ENCODE results near the gene AMOTL2.

AMOTL2 gene

DNA sequence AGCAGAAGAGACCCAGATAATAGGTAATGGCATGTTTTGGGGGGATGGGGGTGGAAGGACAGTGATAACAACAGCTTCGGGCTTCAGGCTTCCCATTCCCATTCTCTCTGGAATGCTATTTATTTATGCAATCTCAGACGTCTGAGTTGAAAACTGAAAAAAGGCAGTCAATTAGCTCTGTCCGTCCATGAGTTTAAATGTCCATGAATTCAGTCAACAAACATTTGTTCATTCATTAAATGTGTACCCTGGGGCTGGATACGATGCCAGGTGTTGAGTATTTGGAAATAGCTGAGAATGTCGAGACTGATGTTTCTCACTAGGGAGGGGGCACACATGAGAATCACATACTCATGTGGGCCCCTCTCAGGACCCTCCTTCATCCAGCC is 42.4 kb downstream of the AMOTL2 start:
- no peak for DNase-seq

DNA sequence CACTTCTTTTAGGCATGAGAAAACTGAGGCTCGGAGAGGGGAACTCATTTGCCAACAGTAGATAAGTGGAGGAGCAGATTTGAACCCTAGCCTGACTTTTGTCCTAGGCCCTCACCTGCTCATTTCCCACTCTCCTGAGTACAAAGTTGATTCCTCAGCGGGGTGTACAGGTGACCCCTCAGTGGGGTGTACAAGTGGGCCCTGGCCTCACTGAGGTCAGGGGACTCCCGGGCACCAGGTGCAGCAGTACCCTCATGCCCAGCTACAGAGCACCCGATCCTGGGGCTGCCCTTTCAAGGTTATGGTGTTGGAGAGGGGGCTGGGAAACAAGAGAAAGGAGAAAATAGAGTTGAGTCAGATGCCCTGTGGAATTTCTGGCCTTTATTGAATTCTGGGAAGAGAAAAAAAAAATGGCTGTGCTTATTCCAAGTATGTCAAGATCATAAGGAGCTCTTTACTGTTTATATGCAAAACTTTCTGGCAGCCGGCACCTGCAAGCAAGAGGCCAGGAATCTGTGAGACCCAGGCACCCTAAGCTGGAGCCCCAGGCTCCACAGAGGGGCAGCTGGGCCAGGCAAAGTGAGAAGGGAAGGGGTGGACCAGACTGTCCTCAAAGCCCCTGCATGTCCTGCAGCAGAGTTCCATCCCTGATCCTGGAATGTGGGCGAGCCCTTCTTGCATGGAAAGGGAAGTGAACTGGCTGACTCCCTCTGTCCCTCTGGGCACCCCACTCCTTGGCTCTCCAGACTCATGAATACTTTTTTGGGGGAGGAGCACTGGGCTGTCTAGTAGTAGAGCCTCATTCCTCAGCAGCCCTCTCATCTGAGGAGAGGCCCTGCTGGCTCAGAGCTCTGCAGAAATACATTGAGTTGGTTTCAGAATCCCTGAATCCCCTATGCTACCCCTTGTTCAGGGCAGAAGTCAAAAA is 43.1 kb downstream of the AMOTL2 start:
- DNase-seq, result no peak

DNA sequence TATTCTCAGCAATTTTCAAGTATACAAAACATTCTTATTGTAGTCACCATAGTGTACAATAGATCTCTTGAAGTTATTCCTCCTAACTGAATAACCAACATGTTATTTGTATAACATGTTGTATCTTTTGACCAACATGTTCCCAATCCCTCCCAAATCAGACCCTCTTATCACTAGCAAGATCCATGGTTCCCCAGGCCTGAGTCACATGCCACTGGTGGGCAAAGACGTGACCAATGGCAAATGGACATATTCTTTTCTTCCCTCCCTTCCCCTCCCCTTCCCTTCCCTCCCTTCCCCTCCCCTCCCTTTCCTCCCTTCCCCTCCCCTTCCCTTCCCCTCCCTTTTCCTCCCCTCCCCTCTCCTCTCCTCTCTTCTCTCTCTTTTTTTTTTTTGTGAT is 45.4 kb downstream of the AMOTL2 start:
- DNase-seq, result no peak

DNA sequence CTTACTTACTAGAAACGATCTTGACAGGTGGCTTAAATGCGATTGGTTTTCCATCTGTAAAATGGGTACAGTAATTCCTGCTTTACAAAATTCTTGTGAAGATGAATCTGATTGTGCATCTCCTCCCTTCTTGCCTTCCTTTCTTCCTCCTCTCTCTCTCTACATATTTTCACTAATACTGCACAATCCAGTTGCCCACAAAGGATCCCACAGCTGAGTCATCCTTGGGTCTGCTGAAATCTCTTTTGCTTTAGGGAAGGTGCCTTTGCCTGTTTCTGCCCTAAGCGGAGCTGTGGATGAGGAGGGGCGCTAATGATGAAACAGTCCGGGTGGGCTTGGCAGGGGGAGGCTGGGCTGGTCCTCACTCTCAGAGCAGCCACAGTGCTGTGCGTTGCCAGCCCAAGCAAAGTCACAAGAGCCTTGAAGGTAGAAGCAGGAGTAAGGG is 46.1 kb downstream of the AMOTL2 start:
- no peak for DNase-seq

DNA sequence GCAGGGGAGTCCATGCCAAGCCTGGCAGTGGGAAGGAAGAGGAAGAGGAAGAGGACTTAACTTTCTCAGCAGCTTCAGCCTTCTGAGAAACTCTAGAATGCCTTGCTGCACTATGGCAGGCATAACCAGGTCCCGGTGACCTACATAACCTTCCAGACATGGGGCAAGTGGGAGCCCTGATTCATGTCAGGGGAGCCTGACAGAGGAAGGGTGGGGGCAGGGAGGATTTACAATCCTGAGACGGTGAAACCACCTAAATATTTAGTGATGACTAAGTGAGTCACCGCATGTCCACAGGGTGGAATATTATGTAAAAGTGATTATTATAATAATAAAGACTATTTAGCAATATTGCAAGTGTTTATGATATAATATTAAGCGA is 46.7 kb downstream of the AMOTL2 start:
- DNase-seq, result no peak

DNA sequence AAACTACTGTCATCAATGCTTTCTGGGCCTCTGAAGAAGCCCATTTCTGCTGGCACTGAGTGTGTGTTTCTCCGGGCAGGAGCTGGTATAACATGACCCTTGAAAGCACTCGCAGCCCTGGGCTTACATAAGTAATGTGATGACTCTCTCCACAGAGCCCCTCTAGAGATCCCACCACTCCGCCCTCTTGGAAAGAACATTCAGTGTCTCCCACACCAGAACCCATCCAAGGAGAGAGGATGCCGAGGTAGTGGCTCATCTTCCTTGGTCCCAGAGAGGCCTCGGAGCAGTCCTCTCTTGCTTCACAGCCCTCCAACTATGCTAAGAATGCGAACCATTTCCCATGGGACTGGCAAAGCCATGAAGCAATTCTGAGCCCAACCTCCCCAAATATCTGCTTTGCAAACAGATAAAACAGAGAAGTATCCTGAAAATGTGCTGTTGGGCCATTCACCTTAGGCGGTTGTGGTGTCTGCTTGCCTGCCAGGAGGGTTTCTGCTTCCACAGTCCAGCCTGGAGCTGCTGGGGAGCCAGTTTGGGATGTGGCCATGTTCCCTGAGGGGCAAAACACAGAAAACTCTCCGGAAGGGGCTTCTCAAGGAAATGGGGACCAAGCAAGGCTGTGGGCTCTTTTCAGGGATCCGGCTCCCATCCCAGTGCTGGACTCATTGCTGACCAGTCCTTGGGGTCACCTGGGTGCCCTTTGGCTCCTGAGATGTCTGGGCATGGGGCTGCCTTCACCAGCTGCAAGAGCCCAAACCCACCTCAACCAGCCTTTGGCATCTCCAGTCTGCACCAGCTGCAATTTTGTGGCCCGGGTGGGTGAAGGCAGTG is 47.3 kb downstream of the AMOTL2 start:
- no peak for DNase-seq

DNA sequence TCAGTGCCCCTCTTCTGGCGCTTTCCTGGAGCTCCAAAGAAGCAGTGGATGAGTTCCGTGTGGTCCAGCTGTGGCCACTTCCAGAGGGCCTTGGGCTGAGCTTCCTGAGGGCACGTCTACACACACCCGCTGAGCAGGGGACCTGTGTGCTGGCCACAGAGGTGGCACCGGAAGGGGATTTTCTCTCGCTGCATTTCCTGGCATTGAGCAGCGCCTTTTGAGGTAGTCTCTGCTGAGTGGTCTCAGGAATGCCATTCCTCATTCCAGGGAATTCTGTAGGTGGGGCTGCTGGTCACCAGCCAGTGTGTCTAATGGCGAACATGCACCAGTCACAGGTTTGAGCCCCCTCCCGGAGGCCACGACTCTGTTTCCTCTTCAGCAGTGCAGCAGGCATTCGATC is 48.1 kb downstream of the AMOTL2 start:
- DNase-seq, result no peak

DNA sequence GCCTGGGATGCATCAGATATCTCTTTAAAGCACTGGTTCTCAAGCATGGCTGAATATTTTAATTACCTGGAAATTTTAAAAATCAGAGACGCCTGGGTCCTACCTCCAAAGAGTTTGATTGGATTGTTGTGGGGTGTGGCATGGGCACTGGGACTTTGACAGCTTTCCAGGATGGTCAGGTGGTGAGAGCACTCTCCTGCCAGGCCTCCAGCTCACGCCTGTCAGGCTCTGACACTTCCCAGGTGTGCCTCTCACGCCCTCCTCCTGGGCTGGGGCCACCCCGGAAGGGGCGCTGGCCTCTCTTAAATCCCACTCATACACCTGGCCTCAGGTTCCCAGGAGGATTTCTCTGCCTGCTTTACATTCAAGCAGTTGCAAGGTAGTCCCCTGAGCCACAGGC is 48.5 kb downstream of the AMOTL2 start:
- DNase-seq, result no peak

DNA sequence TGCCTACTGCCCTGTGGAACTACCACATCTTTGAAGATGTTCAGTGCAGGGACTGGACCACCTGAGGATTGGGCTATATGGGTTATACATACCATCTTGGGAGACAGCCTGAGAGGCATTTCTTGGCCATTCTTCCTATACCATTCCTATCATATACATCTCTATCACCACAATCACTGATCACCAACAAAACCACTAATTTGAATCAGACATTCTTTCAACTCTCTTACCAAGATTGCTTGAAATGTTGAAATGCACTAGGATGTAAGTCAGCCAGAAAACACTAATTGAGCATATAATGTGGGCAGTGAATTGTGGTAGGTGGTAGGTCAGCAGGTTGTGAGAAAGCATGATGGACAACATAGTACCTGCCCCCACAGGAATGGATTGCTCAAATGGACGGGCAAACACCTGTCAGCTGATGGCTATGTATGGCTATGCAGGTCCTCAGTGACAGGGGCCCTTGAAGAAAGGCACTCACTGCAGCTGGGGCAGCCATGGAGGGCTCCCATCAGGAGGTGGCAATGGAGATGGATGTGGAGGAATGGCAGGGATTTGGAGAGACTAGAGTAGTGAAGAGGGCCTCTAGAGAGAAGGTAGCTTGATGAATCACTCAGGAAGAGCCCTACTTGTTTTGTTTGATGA is 49.1 kb downstream of the AMOTL2 start:
- DNase-seq, result no peak

DNA sequence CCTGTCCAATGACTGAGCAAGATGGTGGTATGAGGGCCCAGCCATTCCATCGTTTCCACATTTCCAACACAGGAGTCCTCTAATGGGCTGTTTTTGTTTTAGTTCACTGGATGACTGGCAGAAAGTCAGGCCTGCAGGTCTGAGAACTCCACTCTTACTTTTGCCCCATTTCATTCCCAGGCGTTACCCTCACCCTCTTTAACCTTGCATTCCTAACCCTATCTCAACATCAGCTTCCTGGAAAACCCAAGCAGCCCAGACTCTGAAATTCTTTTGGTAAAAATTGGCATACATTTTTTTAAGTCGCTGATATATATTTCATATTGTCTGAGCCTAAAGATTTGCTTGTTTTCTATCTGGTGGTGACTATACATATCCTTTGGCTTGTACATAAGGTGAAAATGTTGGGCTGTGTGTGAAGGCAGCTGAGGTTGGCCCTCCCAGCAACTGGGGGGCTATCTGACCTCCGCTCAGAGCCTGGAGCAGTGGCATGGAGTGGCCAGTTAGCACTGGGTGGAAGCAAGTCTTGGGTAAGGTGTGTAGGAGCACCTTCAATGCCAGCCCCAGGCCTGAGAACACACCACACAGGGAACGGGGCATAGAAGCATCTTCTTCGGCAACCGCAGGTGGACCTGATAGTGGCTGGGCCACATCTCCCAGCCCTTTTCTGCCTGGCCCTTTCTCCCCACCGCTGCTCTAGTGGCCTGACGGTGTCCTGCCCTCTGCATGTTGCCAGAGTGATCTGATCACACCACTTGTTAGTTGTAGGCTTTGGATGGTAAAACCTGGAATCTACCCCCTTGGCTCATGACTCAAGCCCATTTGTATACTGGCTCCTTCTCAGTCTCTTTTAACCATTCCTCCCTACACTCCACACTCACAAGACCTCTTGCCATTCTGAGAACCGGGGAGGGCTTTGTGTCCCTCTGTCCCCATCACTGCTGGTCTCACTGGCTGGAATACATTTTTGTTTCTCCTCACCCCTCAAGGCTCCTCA is 50.0 kb downstream of the AMOTL2 start:
- DNase-seq, result no peak

DNA sequence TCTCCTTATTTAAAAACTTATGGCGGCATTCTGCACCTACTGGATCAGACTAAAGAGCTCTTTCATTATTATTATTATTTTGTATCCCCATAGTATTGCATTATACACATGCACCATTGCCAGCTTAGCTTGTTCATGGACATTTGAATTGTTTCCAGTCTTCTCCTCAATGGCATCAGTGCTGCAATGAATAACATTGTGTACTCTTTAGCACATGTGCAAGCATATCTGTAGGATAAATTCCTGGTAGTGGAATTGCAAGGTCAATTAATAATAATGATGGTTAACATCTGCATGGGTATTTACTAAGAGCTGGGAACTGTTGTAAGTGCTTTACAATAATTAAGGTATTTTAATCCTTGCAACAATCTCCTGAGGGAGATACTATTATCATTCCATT is 52.0 kb downstream of the AMOTL2 start:
- no peak for DNase-seq

DNA sequence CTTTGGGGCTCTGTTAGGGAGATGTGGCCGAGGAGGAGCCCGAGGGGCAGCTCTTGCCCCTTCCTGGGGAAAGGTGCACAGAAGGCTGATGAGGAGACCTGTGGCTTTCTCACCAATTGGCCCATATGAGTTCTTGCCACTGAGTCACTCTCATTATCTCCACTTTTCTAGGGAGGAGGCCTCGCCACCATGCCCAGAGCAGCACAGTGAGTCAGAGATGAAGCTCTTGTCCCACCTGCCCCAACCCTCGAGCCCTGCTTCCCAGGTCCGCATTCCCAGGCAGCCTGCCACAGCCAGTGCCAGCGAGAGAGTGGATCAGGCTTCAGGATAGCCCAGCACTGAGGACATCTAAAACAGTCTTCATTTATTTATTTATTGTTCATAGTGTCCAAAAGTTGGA is 53.5 kb downstream of the AMOTL2 start:
- no peak for DNase-seq

DNA sequence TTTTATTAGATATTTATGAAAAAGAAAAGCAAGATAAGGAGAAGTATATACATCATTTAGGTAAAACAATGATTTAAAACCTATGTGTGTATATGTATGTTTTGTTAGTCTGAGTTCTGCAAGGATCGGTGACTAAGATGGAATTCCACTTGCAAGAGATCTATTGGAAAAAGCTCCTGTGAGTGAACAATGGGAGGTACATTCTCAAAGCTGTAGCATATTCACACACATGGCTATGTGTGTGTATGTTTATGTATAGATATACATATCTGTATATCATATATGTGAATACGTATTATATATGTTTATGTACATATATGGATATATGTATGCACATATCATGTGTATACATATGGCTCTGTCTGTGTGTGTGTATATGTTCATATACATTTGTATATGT is 54.3 kb downstream of the AMOTL2 start:
- no peak for DNase-seq

DNA sequence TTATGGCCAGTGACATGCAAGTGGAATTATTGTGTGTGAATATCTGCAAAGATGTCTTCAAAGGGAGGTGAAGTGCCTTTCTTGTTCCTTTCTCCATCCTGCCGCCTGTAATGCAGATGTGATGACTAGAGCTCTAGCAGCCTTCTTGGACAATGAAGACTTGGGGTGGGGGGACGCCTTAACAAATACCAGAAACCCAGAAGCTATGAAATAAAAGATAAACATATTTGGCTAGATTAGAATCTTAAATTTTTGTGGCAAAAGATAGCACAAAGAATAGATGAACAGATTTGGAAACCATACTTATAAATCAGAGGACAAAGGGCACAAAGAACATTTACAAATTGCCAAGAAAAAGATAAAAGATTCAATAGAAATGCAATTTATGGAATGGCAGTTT is 56.1 kb downstream of the AMOTL2 start:
- no peak for DNase-seq

DNA sequence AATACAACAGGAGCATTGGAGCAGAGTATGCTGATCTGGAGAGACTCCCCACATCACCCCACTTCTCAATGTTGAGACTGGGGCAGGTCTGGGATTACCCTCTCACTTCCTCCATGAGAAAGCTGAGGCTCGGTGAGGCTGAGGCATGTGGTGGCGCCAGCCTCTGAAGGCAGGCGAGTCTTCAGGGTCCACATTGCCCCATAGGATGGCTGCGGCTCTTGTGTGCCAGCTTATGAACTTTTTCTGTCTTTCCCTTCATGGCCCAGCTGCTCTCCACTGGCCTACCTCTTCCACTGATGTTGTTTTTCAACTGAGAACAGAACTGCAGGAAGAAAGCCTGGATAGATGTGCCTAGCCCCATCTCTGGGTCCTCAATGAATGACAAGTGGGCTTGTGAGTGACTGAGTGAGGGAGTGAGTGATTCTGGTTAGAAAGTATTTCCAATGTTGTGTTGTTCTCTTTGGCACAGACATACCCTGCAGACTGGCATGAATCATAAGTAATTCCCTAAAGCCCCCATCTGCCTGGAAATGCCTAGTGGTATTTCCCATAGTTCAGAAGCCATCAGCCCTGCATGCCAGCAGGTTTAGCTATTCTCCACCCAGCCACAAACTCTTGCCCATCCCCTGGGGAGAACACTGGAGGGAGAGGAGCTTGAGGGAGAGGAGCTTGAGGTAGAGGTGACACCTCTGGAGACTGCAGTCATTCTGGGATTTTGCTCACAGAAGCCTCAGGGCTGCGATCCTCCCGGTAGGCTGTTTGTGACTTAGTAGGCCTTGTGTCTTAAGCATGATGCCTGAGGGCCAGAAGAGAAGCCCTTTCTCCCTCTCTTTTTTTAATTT is 56.9 kb downstream of the AMOTL2 start:
- DNase-seq, result no peak

DNA sequence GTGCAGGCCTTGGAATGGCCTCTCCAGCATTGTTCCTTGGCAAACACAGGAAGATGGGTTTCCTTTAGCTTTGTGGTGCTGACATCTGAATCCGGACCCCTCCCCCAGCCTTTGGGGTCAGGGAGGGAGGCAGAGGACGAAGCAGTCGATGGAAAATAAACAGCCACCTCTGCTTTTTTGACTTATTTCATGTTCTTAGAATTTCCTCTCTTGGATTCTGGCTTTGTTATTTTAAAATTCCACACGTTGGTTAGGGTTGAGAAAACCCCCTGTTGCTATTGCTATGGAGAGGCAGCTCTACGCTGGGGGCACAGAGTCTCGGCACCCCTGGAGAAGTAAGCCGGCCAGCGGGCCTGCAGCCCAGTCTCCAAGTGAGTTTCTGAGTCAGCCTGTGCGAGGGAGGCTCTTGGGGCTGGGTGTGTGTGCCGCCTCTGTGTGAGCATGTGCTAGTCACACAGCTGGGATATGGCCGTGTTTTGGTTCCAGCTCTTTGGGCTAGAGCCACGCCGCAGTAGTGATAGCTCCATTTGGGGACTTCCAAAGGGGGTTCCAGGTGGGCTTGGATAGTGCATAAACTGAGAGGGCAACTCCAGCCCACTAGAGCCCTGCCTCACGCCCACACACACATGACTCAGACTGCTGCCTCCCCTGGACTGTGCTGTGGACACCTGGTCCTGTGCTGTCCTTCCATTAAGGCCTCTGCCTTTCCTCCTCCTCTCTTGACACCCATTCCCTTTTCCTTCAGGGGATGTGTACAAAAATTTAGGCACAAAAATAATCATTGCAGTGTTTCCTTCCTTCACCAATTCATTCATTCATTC is 58.8 kb downstream of the AMOTL2 start:
- no peak for DNase-seq

DNA sequence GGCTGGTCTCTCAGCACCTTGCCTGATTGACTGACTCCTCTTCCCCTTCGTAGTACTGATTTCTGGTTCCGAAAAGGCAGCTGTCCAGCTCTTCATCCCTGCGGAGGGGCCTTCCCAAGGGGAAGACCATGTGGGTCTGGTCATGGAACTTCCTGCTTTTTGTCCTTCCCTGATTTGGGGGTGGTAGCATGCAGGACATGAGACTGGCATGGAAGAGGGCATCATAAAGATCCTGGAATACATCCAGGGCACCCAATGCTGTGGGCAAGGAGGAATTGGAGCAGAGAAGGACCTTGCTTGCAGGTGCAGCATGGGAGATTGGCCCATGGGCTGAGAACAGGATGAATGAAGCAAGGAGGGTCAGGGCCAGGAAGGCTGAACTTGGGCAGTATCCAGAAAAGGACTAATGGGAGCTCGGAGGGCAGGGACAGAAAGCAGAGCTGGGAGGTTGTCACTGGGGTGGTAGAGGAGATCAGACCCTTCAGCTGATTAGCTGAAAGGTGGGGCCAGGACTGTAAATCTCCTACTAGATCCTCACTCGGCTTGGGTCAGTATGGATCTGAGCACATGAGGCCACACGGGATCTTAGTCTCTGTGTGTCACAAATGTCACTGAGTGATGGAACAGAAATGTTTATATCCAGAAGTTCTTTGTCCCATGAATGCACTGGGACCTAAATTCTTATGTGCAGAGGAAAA is 59.5 kb downstream of the AMOTL2 start:
- DNase-seq, result no peak

DNA sequence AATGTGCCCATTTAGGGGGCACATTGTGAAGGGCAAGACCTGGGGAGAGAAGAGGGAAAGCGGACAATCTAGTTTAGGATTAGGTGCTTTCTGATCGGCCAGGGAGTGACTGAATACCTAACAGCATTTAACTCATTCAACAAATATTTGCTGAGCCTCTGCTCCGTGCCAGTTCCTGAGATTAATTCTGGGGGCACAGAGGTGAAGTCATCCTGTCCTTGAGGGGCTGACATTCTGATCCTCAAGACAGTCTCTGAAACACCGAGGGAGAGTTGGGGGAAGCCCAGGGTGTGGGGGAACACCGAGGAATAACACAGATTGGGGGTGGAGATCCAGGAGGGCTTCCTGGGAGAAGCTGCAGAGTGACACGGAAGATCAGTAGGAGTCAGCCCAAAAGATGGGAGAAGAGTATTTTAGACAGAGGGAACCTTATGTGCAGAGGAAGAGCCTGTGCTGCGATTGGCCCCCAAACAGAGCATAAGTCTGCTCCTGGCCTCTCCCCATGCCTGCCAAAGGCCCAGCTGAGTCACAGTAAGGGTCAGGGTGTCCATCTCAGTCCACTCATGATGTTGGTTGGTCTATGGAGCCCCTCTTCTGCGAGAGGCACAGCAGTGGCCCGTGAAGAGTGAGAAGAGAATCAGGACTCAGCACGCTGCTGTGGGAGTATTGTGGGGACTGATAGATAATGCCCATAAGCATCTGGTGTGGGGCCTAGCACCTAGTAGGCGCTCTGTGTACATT is 60.2 kb downstream of the AMOTL2 start:
- no peak for DNase-seq
